ENCODE measurements around the gene MPRIP.

Gene MPRIP

GRCh38 chr17:17029938-17030337 lies 12.3 kb upstream of the MPRIP start:
- no peak for DNase-seq

- no peak for DNase-seq
These were observed 11.6 kb upstream of the MPRIP start for GRCh38 chr17:17030515-17031211.

GRCh38 chr17:17032131-17032692 lies 10.0 kb upstream of the MPRIP start:
- no peak for DNase-seq

GRCh38 chr17:17033466-17033865 lies 8.8 kb upstream of the MPRIP start:
- DNase-seq = no peak

- no peak for DNase-seq
These were observed 8.2 kb upstream of the MPRIP start for GRCh38 chr17:17034026-17034425.

GRCh38 chr17:17034496-17035075 lies 7.7 kb upstream of the MPRIP start:
- no peak for DNase-seq

GRCh38 chr17:17035490-17035889 lies 6.8 kb upstream of the MPRIP start:
- no peak for DNase-seq

GRCh38 chr17:17035920-17036523 lies 6.2 kb upstream of the MPRIP start:
- no peak for DNase-seq

GRCh38 chr17:17036524-17036998 lies 5.7 kb upstream of the MPRIP start:
- DNase-seq = no peak

- no peak for DNase-seq
These were observed 2.3 kb upstream of the MPRIP start for GRCh38 chr17:17039911-17040310.

GRCh38 chr17:17041018-17041521 lies 1.2 kb upstream of the MPRIP start:
- no peak for DNase-seq

GRCh38 chr17:17041571-17042383 lies 480 bp upstream of the MPRIP start:
- peak; percentile 96 for DNase-seq

- DNase-seq = no peak
These were observed 699 bp downstream of the MPRIP start for GRCh38 chr17:17042851-17043460.

- DNase-seq = no peak
These were observed 1.4 kb downstream of the MPRIP start for GRCh38 chr17:17043461-17044271.

- no peak for DNase-seq
These were observed 2.7 kb downstream of the MPRIP start for GRCh38 chr17:17044846-17045561.

GRCh38 chr17:17048106-17048505 lies 5.8 kb downstream of the MPRIP start:
- no peak for DNase-seq

GRCh38 chr17:17050346-17051345 lies 8.4 kb downstream of the MPRIP start:
- DNase-seq = no peak

GRCh38 chr17:17051380-17051779 lies 9.1 kb downstream of the MPRIP start:
- no peak for DNase-seq

GRCh38 chr17:17051791-17052461 lies 9.7 kb downstream of the MPRIP start:
- no peak for DNase-seq

Data from stimulated activated CD4-positive, alpha-beta T cell treated with anti-CD3 and anti-CD28 coated beads, Interleukin-1b, Interleukin-23, amount 100 ng/mL, for 48 hours (primary cell).